Smooth muscle cell (in vitro differentiated cells): ENCODE measurements around the gene BAZ2A. TPM values are rescaled to one million over a fixed set of nuclear protein-coding genes. Genes with fewer than 3 reads are reported as not detected.

Source experiments
- DNase-seq: peaks from one replicate; lab custom pipeline; 2025; ENCODE audit not compliant: unreplicated experiment; lab: John Stamatoyannopoulos, UW
- H2AFZ ChIP-seq: fragments of 200-600 bp; sonication (generic); 2 replicates; pipeline ENCODE4 v1.6.0; 2016; ENCODE audit warnings: antibody characterized with exemption, low read depth, mild to moderate bottlenecking
- H3F3A ChIP-seq: fragments of 200-600 bp; sonication (generic); 2 replicates; pipeline ENCODE4 v1.6.0; 2017; ENCODE audit warnings: antibody characterized with exemption, low read depth
- H3K27ac ChIP-seq: fragments of 200-600 bp; sonication (generic); 2 replicates; pipeline ENCODE4 v1.5.1; 2016; ENCODE audit warnings: low read depth, mild to moderate bottlenecking
- H3K27me3 ChIP-seq: fragments of 200-600 bp; sonication (generic); 2 replicates; pipeline ENCODE4 v1.6.1; 2016; ENCODE audit warnings: low read depth, mild to moderate bottlenecking
- H3K36me3 ChIP-seq: fragments of 200-600 bp; sonication (generic); 2 replicates; pipeline ENCODE4 v1.5.1; 2016; ENCODE audit warnings: low read depth
- H3K4me1 ChIP-seq: fragments of 200-600 bp; sonication (generic); 2 replicates; pipeline ENCODE4 v1.5.1; 2016; ENCODE audit warnings: low read depth
- H3K4me2 ChIP-seq: fragments of 200-600 bp; sonication (generic); 2 replicates; pipeline ENCODE4 v1.6.0; 2016; ENCODE audit warnings: mild to moderate bottlenecking
- H3K4me3 ChIP-seq: fragments of 200-600 bp; sonication (generic); 2 replicates; pipeline ENCODE4 v1.5.1; 2016; ENCODE audit warnings: mild to moderate bottlenecking
- H3K79me2 ChIP-seq: fragments of 200-600 bp; sonication (generic); 2 replicates; pipeline ENCODE4 v1.6.0; 2016; ENCODE audit warnings: low read depth, mild to moderate bottlenecking
- H3K9ac ChIP-seq: fragments of 200-600 bp; sonication (generic); 2 replicates; pipeline ENCODE4 v1.6.0; 2016; ENCODE audit warnings: low read depth
- H3K9me3 ChIP-seq: fragments of 200-600 bp; sonication (generic); replicated peaks from 2 replicates; pipeline ENCODE4 v1.5.1; 2016; ENCODE audit warnings: low read depth
- H4K20me1 ChIP-seq: fragments of 200-600 bp; sonication (generic); 2 replicates; pipeline ENCODE4 v1.6.0; 2016; ENCODE audit warnings: low read depth
- WGBS: methylation state at CpG from one replicate; pipeline ENCODE4 v1.1.7; 2016; ENCODE audit warnings: low lambda C conversion rate; 5-methylcytosine and 5-hydroxymethylcytosine counted together
- polyA plus RNA-seq: library from polyadenylated mRNA; unstranded; fragments of >200 nt; fragmentation: Nextera tagmentation; extraction: Ambion mirVana; gene quantifications from 2 replicates; pipeline ENCODE4 v1.2.1, GENCODE V29; 2016
- total RNA-seq: library from RNA; depleted of rRNA; stranded (reverse); fragments of >200 nt; gene quantifications from 2 replicates; pipeline ENCODE4 v1.2.3, GENCODE V29; 2014
- TF ChIP-seq, protein P1 (sequence below): fragments of 200-600 bp; sonication (generic); IDR thresholded peaks from 2 replicates; pipeline ENCODE4 v1.5.1; 2017; ENCODE audit warnings: borderline replicate concordance, mild to moderate bottlenecking, antibody characterized with exemption; ENCODE audit not compliant: insufficient read depth, poor library complexity, severe bottlenecking

The BAZ2A gene
- total and polyA plus RNA-seq, 2 experiments from 2014 or later: 26.2 to 34.1 TPM

DNA sequence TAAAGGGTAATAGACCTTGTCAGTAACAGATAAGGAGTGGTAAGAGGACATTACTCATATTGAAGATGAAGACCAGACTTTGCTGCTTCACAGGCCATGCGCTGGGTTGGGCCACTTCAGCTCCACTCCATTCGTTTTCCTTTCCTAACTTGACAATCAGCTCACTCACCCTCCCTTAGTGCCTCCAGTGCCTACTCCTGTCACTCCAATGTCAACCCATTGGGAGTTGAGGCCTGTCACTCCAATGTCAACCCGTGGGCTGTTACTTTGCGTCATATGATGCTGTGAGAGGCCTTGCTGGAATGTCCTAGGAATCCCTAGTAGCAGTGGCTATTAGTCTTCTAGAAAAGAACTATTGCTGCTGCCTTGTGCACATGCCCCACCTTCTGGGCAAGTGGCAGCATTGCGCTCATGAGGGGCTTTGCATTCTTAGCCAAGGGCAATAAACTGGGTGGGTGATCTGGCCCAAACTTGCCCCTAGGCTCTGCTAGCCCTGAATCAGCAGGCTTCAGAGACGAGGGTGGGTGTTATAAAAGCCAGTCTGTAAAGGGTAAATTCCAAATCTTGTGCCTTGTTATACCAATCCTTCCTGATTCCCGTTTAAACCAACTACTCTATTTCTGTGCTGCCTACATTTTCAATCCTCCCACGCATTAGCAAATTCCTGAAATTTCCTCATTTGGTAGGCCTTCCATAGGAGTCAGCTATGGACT is 36.1 kb downstream of the BAZ2A start:
- 18% methylated on average over 8 of the region's 8 CpGs for WGBS
- Histone ChIP-seq H3K9ac (no peak overlapping the region), H3K4me3 (no peak overlapping the region), H2AFZ (no peak overlapping the region), H3K4me1 (no peaks in the 10 kb centered on the region), H3K36me3 (peaks cover 6% of the 10 kb centered on the region), H3K79me2 (no peaks in the 10 kb centered on the region), H3K9me3 (no peaks in the 10 kb centered on the region), H3K4me2 (no peak overlapping the region), H3K27ac (peak overlapping the region; percentile 80), H4K20me1 (peaks cover 4% of the 10 kb centered on the region), H3K27me3 (no peaks in the 10 kb centered on the region), H3F3A (peaks cover 15% of the 10 kb centered on the region)
- peak; percentile 24 for DNase-seq
- TF ChIP-seq, protein P1, sequence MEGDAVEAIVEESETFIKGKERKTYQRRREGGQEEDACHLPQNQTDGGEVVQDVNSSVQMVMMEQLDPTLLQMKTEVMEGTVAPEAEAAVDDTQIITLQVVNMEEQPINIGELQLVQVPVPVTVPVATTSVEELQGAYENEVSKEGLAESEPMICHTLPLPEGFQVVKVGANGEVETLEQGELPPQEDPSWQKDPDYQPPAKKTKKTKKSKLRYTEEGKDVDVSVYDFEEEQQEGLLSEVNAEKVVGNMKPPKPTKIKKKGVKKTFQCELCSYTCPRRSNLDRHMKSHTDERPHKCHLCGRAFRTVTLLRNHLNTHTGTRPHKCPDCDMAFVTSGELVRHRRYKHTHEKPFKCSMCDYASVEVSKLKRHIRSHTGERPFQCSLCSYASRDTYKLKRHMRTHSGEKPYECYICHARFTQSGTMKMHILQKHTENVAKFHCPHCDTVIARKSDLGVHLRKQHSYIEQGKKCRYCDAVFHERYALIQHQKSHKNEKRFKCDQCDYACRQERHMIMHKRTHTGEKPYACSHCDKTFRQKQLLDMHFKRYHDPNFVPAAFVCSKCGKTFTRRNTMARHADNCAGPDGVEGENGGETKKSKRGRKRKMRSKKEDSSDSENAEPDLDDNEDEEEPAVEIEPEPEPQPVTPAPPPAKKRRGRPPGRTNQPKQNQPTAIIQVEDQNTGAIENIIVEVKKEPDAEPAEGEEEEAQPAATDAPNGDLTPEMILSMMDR: peak; percentile 78

DNA sequence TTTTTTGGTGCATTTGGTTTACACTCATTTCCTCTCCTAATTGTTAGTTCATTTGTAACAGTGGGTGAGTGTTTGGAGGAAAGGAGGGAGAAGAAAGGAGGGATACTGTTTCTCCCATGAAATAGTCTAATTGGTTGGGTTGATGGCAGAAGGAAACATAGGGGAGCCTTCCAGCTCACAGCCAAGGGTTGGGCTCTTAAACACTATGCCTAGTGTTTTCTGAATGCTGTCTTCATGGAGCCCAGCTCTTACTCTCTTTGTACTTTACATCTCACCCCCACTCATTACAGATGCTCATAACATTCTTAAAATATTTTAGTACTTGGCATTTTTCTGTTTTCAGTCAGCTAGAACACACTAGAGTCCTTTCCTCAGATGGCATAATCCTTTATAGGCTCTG is 38.2 kb downstream of the BAZ2A start:
- Histone ChIP-seq H3F3A (peaks cover 9% of the 10 kb centered on the region), H3K79me2 (no peaks in the 10 kb centered on the region), H3K4me1 (no peaks in the 10 kb centered on the region), H2AFZ (no peak overlapping the region), H3K4me3 (no peak overlapping the region), H3K9ac (no peak overlapping the region), H3K36me3 (peaks cover 17% of the 10 kb centered on the region), H3K27me3 (no peaks in the 10 kb centered on the region), H3K27ac (no peak overlapping the region), H4K20me1 (peaks cover 4% of the 10 kb centered on the region), H3K4me2 (no peak overlapping the region), H3K9me3 (no peaks in the 10 kb centered on the region)
- DNase-seq: no peak
- TF ChIP-seq, protein P1: no peak

DNA sequence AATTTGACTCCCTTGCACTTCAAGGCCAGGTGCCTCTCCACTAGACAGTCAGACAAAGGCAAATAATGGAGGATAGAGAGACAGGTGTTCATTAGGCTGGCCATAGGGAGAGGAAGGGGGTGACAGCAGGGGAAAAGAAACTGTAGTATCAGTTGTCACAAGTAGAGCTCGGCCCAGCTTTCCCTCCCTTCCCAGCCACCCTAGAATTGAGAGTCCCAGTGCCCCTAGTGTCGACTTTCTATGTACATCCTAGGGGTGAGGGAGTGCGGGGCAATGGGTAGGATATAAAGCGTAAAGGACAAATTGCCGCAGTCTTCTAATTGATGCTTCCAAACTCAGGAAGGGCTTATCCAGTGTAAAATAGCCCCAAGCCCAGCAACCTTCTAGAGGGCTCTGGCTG is 39.0 kb downstream of the BAZ2A start:
- no peaks in the 10 kb centered on the region for H3K79me2 ChIP-seq
- TF ChIP-seq, protein P1: no peak
- peaks cover 4% of the 10 kb centered on the region for H4K20me1 ChIP-seq
- H3K4me1 ChIP-seq: no peaks in the 10 kb centered on the region
- H3K4me3 ChIP-seq: no peak overlapping the region
- H3K4me2 ChIP-seq: no peak overlapping the region
- peaks cover 19% of the 10 kb centered on the region for H3K36me3 ChIP-seq
- no peak overlapping the region for H3K9ac ChIP-seq
- H3F3A ChIP-seq: peaks cover 8% of the 10 kb centered on the region
- H3K27ac ChIP-seq: no peak overlapping the region
- no peaks in the 10 kb centered on the region for H3K9me3 ChIP-seq
- no peak for DNase-seq
- WGBS: 79% methylated on average over 5 of the region's 5 CpGs
- no peaks in the 10 kb centered on the region for H3K27me3 ChIP-seq
- no peak overlapping the region for H2AFZ ChIP-seq
